GM19025 (cell line): ENCODE measurements around the gene SLCO3A1.

Source experiments
- ATAC-seq: cut with Tn5 transposase; IDR thresholded peaks from one replicate; pipeline ENCODE4 v1.9.1; 2021; ENCODE audit warnings: mild to moderate bottlenecking, low read depth, moderate library complexity; ENCODE audit not compliant: unreplicated experiment

SLCO3A1 gene

DNA sequence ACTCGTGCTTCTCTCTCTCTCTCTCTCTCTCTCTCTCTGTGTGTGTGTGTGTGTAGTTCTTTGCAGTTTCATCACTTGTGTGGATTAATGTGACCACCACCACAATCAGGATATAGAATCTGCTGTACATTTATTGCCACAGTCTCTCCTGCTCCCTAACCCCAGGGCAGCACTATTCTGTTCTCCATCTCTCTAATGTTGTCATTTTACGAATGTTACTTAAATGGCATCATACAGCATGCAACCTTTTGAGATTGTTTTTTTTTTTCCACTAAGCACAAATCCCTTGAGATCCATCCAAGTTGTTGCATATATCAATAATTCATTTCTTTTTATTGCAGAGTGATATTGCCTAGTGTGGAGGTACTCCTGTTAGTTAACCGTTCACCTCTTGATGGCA is 26.9 kb downstream of the SLCO3A1 start:
- no peak for ATAC-seq

DNA sequence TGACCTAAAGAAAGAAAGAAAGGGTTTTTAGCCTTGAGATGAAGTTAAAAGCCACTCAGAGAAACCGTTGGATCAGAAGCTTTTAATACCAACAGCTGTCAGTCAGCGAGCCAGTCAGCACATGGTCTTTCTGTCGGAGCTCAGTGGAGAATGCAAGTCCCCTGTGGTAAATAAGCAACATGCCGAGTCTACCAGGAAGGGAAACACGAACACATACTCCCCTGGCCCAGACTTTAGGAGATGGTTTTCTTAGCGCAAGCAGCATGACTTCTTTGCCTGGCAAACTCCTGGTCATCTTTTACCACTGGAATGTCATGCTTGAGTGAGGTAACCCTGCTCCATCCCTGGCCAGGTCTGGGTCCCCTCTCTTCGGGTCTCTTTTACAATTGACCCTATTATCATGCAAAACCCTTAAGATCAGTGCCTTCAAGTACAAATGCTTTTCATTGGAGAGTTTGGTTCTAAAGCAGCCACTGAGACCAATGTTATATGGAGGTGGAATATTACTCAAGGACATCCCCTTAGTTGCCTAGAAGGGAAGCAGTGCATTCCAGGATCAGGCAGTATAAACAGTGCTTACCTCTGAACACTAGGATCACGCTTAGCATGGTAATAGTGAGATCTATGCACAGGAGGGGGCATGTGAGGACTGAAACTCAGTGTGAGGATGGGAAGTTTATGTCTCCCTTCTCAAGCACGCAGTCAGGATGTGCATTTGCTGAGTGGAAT is 28.2 kb downstream of the SLCO3A1 start:
- ATAC-seq: no peak

DNA sequence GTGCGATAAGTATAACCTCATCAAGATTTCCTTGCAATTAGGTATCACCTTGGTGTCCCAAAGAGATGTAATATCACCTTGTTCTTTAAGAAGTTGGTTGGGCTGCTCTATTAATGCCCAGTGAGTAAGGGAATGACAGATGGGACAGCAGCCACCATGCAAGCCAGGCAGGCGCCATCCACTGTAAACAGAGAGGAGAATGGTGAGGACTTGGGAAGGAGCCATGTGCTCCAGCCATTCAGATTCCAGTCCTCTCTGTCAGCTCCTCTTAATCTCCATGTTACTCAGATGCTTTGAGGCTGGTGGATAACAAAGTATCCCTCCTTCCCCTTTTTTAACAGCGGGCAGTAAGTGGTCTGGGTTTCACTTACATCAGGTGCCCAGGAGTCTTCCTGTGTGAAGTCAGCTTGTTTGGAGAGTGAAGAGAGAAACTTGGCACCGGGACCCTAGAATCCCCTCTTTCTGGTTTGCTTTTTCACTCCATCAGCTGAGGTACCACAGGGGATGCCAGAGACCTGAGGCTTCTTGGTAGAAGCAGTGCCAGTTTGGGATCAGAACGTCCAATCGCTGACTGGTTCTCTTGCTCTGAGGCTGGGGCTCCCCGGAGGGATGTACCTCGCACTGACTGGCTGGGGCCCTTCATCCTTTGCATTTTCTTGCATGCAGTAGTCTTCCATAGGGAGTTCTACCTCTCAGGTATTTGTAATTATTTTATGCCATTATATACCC is 29.5 kb downstream of the SLCO3A1 start:
- ATAC-seq: no peak

- ATAC-seq: no peak
Measured at GRCh38 chr15:91884606-91885005, 31.1 kb downstream of the SLCO3A1 start.

GRCh38 chr15:91885054-91885453 is 31.5 kb downstream of the SLCO3A1 start:
- ATAC-seq: no peak

GRCh38 chr15:91885714-91886270 is 32.3 kb downstream of the SLCO3A1 start:
- ATAC-seq: no peak

- no peak for ATAC-seq
Measured at GRCh38 chr15:91886878-91887277, 33.4 kb downstream of the SLCO3A1 start.

GRCh38 chr15:91887321-91887720 is 33.8 kb downstream of the SLCO3A1 start:
- no peak for ATAC-seq

- ATAC-seq: no peak
Measured at GRCh38 chr15:91887921-91888373, 34.4 kb downstream of the SLCO3A1 start.

DNA sequence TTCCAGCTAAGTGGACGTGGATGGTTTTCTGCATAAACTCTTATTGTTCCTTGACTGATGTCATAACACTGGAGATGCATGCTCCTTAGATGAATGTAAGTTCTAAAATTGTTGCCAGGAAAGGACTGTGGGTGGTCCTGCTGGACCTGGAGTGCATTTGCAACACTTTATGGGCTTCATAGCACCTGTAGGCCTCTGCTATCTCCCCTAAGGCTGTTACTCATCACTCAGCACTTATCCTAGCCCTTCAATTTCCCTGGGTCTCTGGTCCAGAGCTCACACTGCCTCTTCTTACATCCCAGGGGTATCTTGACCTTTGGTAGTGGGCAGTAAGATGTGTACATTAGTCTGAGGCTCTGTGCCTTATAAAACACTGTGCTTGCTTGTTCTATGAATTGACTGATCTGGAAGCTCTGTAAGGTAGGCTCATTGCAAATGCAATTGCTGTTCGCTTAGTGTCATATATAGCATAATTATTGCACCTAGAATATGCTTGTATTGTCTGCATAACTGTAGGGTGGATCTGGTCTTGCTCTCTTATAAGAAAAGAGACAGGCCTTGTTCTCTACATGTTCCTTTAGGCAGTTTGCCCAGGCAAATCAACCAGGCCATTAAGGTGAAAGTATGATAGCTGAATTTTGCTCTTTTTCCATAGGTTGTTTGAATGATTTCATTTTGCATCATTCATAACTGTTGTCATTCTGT is 35.8 kb downstream of the SLCO3A1 start:
- no peak for ATAC-seq

DNA sequence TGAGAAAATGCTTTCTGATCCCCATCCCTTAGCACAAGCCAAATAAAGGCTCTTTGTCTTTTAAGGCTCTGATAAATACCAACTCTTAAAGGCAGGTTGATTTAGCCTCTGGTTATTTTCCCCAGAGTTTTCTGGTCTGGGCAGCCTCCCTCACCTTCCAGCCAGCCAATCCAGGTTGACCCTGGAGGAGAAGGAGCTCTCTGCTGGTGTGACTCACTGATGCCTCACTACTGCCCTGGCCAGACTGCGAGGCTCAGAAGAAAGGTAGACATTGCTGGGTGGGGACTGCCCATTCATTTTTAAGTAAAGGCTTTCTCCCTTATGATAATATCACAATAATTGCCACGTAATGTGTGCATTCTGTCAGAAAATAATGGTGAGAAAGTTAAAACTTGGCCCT is 37.1 kb downstream of the SLCO3A1 start:
- no peak for ATAC-seq

DNA sequence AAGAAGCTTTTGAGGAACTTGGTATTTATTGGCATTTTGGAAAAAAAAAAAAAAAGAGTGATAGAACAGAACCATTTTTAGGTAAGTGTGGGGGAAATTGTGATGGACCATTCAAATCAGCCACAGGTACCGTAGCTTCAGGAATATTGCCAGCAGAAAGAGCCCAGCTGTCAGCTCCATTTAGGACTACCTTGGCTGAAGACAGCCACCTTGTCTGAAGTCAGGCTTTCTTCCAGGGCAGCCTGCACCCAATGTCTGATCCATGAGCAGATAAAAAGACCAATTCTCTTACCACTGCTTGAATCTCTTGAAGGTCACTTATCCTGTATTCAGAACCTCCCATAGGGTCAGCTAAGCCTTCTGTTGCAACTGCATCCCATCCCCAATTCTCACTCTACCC is 37.6 kb downstream of the SLCO3A1 start:
- ATAC-seq: no peak

DNA sequence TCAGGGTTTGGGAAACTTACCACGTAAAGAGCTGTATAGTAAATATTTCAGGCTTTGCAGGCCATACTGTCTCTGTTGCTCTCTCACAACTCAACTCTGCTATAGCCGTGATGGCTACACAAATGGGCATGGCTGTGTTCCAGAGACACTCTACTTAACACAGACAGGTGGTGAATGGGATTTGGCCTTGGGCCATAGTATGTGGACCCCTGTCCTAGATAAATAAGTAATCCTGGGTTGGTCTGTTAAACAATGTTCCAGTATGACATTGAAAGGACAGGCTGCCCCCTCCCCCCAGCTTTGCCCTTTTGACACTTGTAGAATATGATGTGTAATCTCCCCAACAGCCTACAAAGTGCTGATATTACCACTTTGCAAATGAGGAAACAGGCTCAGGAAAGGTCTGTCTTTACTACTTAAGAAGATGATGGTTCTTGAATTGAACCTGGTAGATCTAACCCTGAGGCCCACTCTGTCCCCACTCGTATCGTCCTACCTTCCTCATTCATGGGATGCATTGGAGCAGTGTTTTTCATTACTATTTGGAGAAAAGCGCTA is 38.4 kb downstream of the SLCO3A1 start:
- ATAC-seq: no peak

GRCh38 chr15:91892436-91892835 is 38.9 kb downstream of the SLCO3A1 start:
- ATAC-seq: no peak

DNA sequence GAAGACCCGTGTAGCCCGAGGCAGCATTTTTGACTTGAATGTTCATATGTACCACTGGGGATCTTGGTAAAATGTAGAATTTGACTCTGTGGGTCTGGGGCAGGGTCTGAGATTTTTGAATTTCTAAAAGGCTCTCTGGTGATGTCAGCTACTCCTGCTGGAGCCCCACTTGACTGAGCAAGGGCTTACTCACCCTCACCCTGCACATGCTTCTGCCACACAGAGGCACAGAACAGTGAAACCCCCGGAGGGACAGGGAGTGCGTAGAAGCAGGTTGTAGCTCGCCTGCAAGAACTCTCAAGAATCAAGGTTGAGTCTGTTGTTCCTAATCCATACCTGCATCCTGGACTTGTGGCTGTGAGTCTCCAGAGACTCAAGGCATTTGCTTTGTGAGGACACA is 41.1 kb downstream of the SLCO3A1 start:
- no peak for ATAC-seq

GRCh38 chr15:91895051-91895450 is 41.5 kb downstream of the SLCO3A1 start:
- ATAC-seq: no peak

GRCh38 chr15:91896341-91897055 is 43.0 kb downstream of the SLCO3A1 start:
- no peak for ATAC-seq

DNA sequence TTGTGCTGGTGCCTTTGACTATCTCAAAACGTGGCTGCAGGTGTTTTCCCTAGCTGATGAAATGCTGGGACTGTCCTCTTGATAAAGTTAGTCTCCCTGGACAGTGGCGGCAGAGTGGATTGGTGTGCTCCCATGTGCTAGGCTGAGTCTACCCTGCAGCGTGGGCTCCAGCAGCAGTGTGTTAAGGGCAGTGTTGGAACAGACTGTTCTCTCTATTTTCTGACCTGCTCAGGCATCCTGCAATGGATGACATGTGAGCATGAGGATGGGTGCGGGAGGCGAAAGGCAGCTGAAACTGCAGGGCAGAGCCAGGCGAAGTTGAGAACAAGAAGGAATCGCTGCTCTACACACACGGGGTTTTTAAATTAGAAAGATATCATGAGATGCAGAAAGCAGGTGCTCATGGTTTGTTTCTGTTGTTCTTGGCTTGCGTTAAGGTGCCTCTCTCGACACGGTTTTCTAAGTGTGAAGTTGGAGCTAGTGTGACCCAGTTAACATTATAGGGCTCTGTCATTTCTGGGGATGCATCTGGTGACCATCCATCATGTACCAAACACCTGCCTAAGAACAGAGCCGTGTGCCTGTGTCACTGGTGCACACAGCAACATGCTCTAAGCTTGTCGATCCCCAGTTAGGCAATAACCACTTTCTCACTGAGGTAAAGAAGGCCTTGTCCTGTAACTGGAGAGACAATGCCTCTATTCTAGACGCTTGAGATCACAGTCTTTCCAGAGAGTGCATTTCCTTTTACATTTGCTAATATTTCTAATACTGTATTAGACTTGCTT is 44.3 kb downstream of the SLCO3A1 start:
- no peak for ATAC-seq

DNA sequence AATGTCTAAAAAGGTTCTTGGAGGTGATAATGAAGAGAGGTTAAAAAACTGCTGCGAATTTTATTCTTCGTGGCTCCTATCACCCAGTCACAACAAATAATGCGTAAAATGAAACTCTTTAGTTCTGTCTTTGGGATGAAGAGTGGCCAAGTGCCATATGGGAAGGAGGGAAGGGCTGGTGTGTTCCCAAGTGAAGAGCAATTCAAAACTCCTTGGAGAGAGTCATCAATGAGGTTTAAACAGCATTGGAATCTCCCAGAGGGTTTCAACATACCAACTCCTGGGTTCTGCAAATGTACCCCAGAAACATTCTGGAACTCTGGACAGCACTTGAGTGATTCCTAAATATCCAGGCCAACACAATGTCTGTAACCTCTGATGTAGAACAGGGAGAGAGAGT is 45.3 kb downstream of the SLCO3A1 start:
- no peak for ATAC-seq
